Skeletal muscle satellite cell (primary cell): Measurements from ENCODE around the gene ENOX2.

ENCODE experiments used
- H3K27me3 ChIP-seq: 2 replicates; pipeline ENCODE4 v1.7.0; 2013; ENCODE audit warnings: low read length; ENCODE audit not compliant: control insufficient read depth, insufficient read depth
- H3K36me3 ChIP-seq: 2 replicates; pipeline ENCODE4 v1.7.0; 2013; ENCODE audit warnings: mild to moderate bottlenecking, control low read depth, low read length; ENCODE audit not compliant: insufficient read depth
- H3K4me1 ChIP-seq: 2 replicates; pipeline ENCODE4 v1.7.0; 2013; ENCODE audit warnings: low read length; ENCODE audit not compliant: control insufficient read depth, insufficient read depth
- H3K4me2 ChIP-seq: 2 replicates; pipeline ENCODE4 v1.7.0; 2013; ENCODE audit warnings: mild to moderate bottlenecking, low read length
- H3K4me3 ChIP-seq: 2 replicates; pipeline ENCODE4 v1.7.0; 2013; ENCODE audit warnings: low read length
- H3K9ac ChIP-seq: 2 replicates; pipeline ENCODE4 v1.7.0; 2013; ENCODE audit warnings: mild to moderate bottlenecking, low read depth, low read length, moderate library complexity
- H3K9me3 ChIP-seq: replicated peaks from 2 replicates; pipeline ENCODE4 v1.7.0; 2013; ENCODE audit warnings: mild to moderate bottlenecking, control low read depth, low read length

ENOX2 gene

DNA sequence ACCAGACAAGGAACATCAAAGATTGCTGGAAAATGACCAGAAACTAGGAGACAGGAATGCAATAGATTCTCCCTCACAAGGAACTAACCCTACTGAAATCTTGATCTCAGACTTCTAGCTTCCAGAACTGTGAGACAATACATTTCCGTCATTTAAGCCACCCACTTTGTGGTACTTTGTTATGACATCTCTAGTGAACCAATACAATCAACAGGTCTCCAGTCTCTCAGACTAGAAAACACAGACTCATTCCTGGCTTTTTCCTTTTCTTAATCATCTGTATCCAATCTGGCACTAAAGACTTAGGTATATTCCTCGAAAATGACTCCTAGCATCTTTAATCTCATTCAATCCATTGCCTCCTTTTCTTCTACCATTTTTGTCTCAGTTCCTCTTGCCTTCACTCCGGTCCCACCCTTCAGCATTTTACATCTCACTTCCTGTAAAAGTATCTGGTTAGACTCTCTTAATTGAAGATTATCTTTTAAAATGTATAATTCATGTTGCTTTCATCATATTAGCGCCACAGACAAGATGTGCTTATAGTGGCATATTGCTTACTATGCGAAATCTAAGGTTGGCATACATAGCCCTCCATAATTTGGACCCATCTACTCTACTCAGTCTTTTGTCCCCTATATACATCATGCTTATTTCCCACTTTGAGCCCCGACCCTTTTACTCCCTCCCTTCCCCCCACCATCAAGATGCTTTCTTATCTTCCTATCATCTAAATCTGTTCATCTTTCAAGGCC, 250.0 kb downstream of the ENOX2 start:
- no peak overlapping the region for H3K4me3 ChIP-seq
- H3K27me3 ChIP-seq, result peaks cover 2% of the 10 kb centered on the region
- H3K9ac ChIP-seq, result no peak overlapping the region
- no peak overlapping the region for H3K4me2 ChIP-seq
- H3K36me3 ChIP-seq, result no peaks in the 10 kb centered on the region
- H3K4me1 ChIP-seq, result no peaks in the 10 kb centered on the region
- H3K9me3 ChIP-seq, result no peaks in the 10 kb centered on the region

DNA sequence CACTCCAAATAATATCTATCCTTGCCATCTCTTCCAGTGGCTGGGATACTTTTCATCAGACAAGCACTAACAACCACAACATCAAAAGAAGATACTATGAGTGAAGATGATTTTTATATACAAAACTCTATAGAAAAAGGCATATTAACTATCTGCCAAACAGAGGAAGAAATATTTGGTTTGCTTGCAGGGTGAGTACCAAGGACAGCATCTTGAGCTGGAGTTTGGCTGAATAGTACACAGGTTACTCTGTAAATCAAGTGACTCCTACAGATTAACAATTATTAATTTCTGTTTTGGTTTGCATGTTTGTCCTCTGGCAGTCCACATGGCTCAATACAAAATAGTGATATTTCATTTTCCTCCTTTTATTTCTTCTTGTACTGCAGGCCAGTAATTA, 253.3 kb downstream of the ENOX2 start:
- Histone ChIP-seq H3K36me3 (no peaks in the 10 kb centered on the region), H3K9me3 (no peaks in the 10 kb centered on the region), H3K9ac (no peak overlapping the region), H3K4me1 (no peaks in the 10 kb centered on the region), H3K4me3 (no peak overlapping the region), H3K4me2 (no peak overlapping the region), H3K27me3 (no peaks in the 10 kb centered on the region)

- H3K27me3 ChIP-seq, result no peaks in the 10 kb centered on the region
- H3K9me3 ChIP-seq, result no peaks in the 10 kb centered on the region
- H3K9ac ChIP-seq, result no peak overlapping the region
- no peaks in the 10 kb centered on the region for H3K36me3 ChIP-seq
- H3K4me1 ChIP-seq, result no peaks in the 10 kb centered on the region
- H3K4me2 ChIP-seq, result no peak overlapping the region
- no peak overlapping the region for H3K4me3 ChIP-seq
Measured at GRCh38 chrX:130647468-130647867, 255.5 kb downstream of the ENOX2 start.

DNA sequence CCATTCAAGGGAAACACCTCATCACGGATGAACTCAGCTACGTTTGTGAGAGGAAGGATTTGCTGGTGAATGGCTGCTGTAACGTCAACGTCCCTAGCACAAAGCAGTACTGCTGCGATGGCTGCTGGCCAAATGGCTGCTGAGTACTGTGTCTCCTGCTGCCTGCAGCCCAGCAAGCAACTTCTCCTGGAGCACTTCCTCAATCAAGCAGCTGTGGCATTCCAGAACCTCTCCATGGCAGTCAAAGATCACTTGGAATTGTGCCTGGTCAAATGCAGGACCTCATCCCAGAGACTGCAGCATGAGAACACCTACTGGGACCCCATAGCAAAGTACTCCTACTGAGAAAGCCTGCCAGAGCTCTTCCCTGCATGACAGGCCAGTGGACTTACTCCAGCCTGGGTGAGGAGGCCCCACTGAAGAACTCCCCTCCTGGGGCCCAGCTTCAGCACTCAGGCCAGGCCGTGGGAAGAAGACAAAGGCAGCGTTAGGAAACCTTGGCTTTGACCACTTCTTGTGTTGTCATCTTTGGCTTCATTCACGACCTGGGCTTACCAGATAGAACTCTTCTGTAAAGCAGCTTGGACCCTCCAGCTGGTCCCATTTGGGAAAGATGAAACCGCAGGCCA, 256.9 kb downstream of the ENOX2 start:
- Histone ChIP-seq H3K9ac (no peak overlapping the region), H3K4me2 (no peak overlapping the region), H3K27me3 (no peaks in the 10 kb centered on the region), H3K4me3 (no peak overlapping the region), H3K9me3 (no peaks in the 10 kb centered on the region), H3K4me1 (no peaks in the 10 kb centered on the region), H3K36me3 (no peaks in the 10 kb centered on the region)

DNA sequence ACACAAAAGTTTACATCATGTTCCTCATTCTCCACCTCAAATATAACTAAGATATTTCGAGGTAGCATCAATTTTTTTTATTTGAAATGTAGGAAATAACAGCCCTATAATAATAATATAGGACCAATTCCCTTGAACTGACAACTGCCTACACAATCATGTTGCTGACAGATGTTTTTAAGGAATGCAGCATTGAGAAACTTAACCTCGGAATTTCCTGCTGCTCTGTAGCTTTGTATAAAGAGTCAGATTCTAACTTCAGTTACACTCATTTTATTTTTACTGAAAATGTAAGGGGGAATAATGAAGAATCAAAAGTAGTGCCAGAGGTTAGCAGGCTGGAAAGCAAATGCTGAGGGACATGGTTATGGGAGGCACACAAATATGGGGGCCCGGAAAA, 265.4 kb downstream of the ENOX2 start:
- no peaks in the 10 kb centered on the region for H3K27me3 ChIP-seq
- H3K4me1 ChIP-seq, result no peaks in the 10 kb centered on the region
- no peaks in the 10 kb centered on the region for H3K36me3 ChIP-seq
- H3K4me3 ChIP-seq, result no peak overlapping the region
- H3K9me3 ChIP-seq, result no peaks in the 10 kb centered on the region
- no peak overlapping the region for H3K4me2 ChIP-seq
- H3K9ac ChIP-seq, result no peak overlapping the region

DNA sequence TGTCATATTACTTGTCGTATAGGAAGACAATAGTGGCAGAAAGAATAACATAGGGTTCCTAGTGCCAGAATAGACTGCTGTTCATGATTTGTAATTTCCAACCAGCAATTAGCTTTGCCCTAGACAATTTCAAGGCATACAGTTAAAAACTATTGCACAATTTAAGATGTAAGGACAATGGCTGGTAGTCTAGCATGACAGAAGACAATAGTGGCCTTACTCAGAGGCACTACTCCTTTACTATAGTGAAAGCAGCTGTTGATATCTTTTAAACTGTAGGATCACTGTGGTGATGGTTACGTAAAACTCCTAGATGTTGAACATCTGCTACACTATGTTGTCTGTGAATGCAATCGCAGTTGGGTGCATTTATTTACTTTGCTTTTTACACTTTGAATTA, 266.7 kb downstream of the ENOX2 start:
- H3K4me3 ChIP-seq, result no peak overlapping the region
- H3K27me3 ChIP-seq, result no peaks in the 10 kb centered on the region
- no peaks in the 10 kb centered on the region for H3K9me3 ChIP-seq
- no peaks in the 10 kb centered on the region for H3K36me3 ChIP-seq
- H3K4me1 ChIP-seq, result no peaks in the 10 kb centered on the region
- no peak overlapping the region for H3K4me2 ChIP-seq
- no peak overlapping the region for H3K9ac ChIP-seq

GRCh38 chrX:130631011-130631410, 272.0 kb downstream of the ENOX2 start:
- no peaks in the 10 kb centered on the region for H3K27me3 ChIP-seq
- H3K36me3 ChIP-seq, result no peaks in the 10 kb centered on the region
- H3K4me3 ChIP-seq, result no peak overlapping the region
- H3K4me1 ChIP-seq, result no peaks in the 10 kb centered on the region
- H3K4me2 ChIP-seq, result no peak overlapping the region
- H3K9ac ChIP-seq, result no peak overlapping the region
- H3K9me3 ChIP-seq, result no peaks in the 10 kb centered on the region

- Histone ChIP-seq H3K9me3 (no peaks in the 10 kb centered on the region), H3K4me2 (no peak overlapping the region), H3K9ac (no peak overlapping the region), H3K27me3 (no peaks in the 10 kb centered on the region), H3K4me1 (no peaks in the 10 kb centered on the region), H3K4me3 (no peak overlapping the region), H3K36me3 (no peaks in the 10 kb centered on the region)
Measured at GRCh38 chrX:130628516-130628915, 274.5 kb downstream of the ENOX2 start.

DNA sequence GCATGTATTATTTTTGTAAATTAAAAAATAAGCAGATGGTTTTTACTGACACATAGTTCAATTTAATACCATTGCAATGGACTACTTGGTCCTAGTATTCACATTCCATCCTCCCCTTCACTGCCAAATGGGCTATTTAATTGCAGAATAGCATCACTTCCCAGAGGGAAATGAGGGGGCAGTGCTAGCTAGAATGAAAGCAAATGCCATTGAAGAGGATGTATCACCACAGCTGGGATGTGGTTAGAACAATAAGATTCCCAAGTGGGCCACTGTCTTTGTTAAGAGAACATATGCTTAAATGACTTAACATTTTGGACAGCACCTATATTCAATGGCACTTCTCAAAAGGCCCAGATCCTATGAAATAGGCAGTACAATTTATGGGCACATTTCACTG, 276.5 kb downstream of the ENOX2 start:
- Histone ChIP-seq H3K4me3 (no peak overlapping the region), H3K9ac (no peak overlapping the region), H3K4me1 (no peaks in the 10 kb centered on the region), H3K36me3 (no peaks in the 10 kb centered on the region), H3K4me2 (no peak overlapping the region), H3K9me3 (no peaks in the 10 kb centered on the region), H3K27me3 (no peaks in the 10 kb centered on the region)

GRCh38 chrX:130625386-130625785, 277.6 kb downstream of the ENOX2 start:
- no peak overlapping the region for H3K4me3 ChIP-seq
- no peaks in the 10 kb centered on the region for H3K36me3 ChIP-seq
- H3K9me3 ChIP-seq, result no peaks in the 10 kb centered on the region
- no peaks in the 10 kb centered on the region for H3K4me1 ChIP-seq
- no peaks in the 10 kb centered on the region for H3K27me3 ChIP-seq
- H3K4me2 ChIP-seq, result no peak overlapping the region
- no peak overlapping the region for H3K9ac ChIP-seq

- H3K36me3 ChIP-seq, result no peaks in the 10 kb centered on the region
- H3K9ac ChIP-seq, result no peak overlapping the region
- no peaks in the 10 kb centered on the region for H3K27me3 ChIP-seq
- no peak overlapping the region for H3K4me2 ChIP-seq
- H3K9me3 ChIP-seq, result no peaks in the 10 kb centered on the region
- no peak overlapping the region for H3K4me3 ChIP-seq
- no peaks in the 10 kb centered on the region for H3K4me1 ChIP-seq
Measured at GRCh38 chrX:130623518-130623917, 279.5 kb downstream of the ENOX2 start.

DNA sequence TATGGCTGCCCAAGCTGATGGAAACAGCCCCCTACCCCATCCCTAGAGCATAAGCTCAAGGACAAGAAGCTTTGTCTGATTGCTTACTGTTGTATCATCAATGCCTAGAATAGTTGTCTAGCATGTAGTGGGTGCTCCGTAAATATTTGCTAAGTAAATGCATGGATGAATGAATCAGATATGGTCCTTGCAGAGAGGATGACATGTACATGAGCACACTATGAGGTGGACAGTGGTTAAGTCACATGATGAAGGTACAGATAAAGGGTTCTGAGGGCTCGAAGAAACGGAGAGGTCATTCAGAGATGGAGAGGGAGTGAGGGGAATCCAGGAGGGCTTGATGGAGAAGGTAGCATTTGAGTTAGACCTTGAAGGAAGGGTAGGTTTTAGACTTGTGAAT, 287.1 kb downstream of the ENOX2 start:
- H3K9ac ChIP-seq, result no peak overlapping the region
- H3K4me3 ChIP-seq, result no peak overlapping the region
- no peak overlapping the region for H3K4me2 ChIP-seq
- no peaks in the 10 kb centered on the region for H3K9me3 ChIP-seq
- no peaks in the 10 kb centered on the region for H3K36me3 ChIP-seq
- H3K27me3 ChIP-seq, result peaks cover 6% of the 10 kb centered on the region
- no peaks in the 10 kb centered on the region for H3K4me1 ChIP-seq
